ENCODE data around the gene TAF6L.

TAF6L gene

GRCh38 chr11:62782753-62783152 is 11.6 kb downstream of the TAF6L start:
- in situ Hi-C loops (cut with MboI; ENCODE audit: low sequenced_read_pairs, unreplicated experiment), result no loop called here
- no peak for TF ChIP-seq CTCF (IDR thresholded peaks at IDR 0.05; ENCODE audit: borderline replicate concordance, control extremely low read depth, extremely low read depth, insufficient read depth, missing control alignments)
- no peak for DNase-seq (ENCODE audit: low spot score)

- DNase-seq (ENCODE audit: low spot score), result peak; percentile 94
- in situ Hi-C loops (cut with MboI; ENCODE audit: low sequenced_read_pairs, unreplicated experiment), result no loop called here
- TF ChIP-seq CTCF (IDR thresholded peaks at IDR 0.05; ENCODE audit: borderline replicate concordance, control extremely low read depth, extremely low read depth, insufficient read depth, missing control alignments), result peak; percentile 100
These were observed 15.3 kb downstream of the TAF6L start for GRCh38 chr11:62786318-62787004.

GRCh38 chr11:62787005-62787759 is 16.0 kb downstream of the TAF6L start, which contains the start of gene TMEM179B:
TSS of gene TMEM179B (plus strand) at chr11:62787402. CDS start at chr11:62787432, 30 bp downstream.
- TF ChIP-seq CTCF (IDR thresholded peaks at IDR 0.05; ENCODE audit: borderline replicate concordance, control extremely low read depth, extremely low read depth, insufficient read depth, missing control alignments), result peak; percentile 79
- in situ Hi-C loops (cut with MboI; ENCODE audit: low sequenced_read_pairs, unreplicated experiment), result no loop called here
- peak; percentile 98 for DNase-seq (ENCODE audit: low spot score)

- TF ChIP-seq CTCF (IDR thresholded peaks at IDR 0.05; ENCODE audit: borderline replicate concordance, control extremely low read depth, extremely low read depth, insufficient read depth, missing control alignments), result no peak
- in situ Hi-C loops (cut with MboI; ENCODE audit: low sequenced_read_pairs, unreplicated experiment), result no loop called here
- DNase-seq (ENCODE audit: low spot score), result no peak
These were observed 17.8 kb downstream of the TAF6L start for GRCh38 chr11:62788991-62789390.

GRCh38 chr11:62789576-62789975 is 18.4 kb downstream of the TAF6L start:
- no peak for DNase-seq (ENCODE audit: low spot score)
- TF ChIP-seq CTCF (IDR thresholded peaks at IDR 0.05; ENCODE audit: borderline replicate concordance, control extremely low read depth, extremely low read depth, insufficient read depth, missing control alignments), result no peak
- in situ Hi-C loops (cut with MboI; ENCODE audit: low sequenced_read_pairs, unreplicated experiment), result no loop called here

- in situ Hi-C loops (cut with MboI; ENCODE audit: low sequenced_read_pairs, unreplicated experiment), result no loop called here
- no peak for TF ChIP-seq CTCF (IDR thresholded peaks at IDR 0.05; ENCODE audit: borderline replicate concordance, control extremely low read depth, extremely low read depth, insufficient read depth, missing control alignments)
- DNase-seq (ENCODE audit: low spot score), result peak; percentile 93
These were observed 20.5 kb downstream of the TAF6L start, which contains the start of gene TMEM223 for GRCh38 chr11:62791501-62792201. TSS of gene TMEM223 (minus strand) at chr11:62792006. CDS start at chr11:62791994, 12 bp downstream.

Measured in GM13976 (cell line).